SU-DHL-6 (cell line): ENCODE results near the gene UNC119.

Source experiments
- H2AFZ ChIP-seq: fragments of 200-600 bp; sonication (generic); 2 replicates; pipeline ENCODE4 v1.6.1; 2014; ENCODE audit warnings: low read depth, mild to moderate bottlenecking, moderate library complexity, mixed read lengths, antibody characterized with exemption, low read length; ENCODE audit not compliant: severe bottlenecking
- H3F3A ChIP-seq: fragments of 200-600 bp; shearing (Covaris generic); 2 replicates; pipeline ENCODE4 v1.6.0; 2016; ENCODE audit warnings: antibody characterized with exemption, mild to moderate bottlenecking; ENCODE audit not compliant: insufficient read depth
- H3K27ac ChIP-seq: fragments of 200-600 bp; sonication (generic); 2 replicates; pipeline ENCODE4 v1.5.1; 2016; ENCODE audit warnings: low read depth, mild to moderate bottlenecking, low read length, moderate library complexity, mixed read lengths
- H3K27me3 ChIP-seq: fragments of 200-600 bp; sonication (generic), shearing (Covaris generic); 2 replicates; pipeline ENCODE4 v1.6.0; 2014; ENCODE audit warnings: mild to moderate bottlenecking, low read length
- H3K36me3 ChIP-seq: fragments of 200-600 bp; sonication (generic); 2 replicates; pipeline ENCODE4 v1.6.1; 2014; ENCODE audit warnings: mild to moderate bottlenecking, low read length, mixed read lengths
- H3K4me2 ChIP-seq: fragments of 300-600, 200-600 bp; shearing (Covaris generic), sonication (generic); 2 replicates; pipeline ENCODE4 v1.6.0; 2014; ENCODE audit warnings: low read length, low read depth, mild to moderate bottlenecking; ENCODE audit not compliant: poor library complexity, severe bottlenecking
- H3K4me3 ChIP-seq: fragments of 200-600 bp; sonication (generic); 2 replicates; pipeline ENCODE4 v1.5.1; 2014; ENCODE audit warnings: antibody characterized with exemption, low read length, mild to moderate bottlenecking, mixed read lengths; ENCODE audit not compliant: insufficient read depth, poor library complexity, severe bottlenecking
- H3K79me2 ChIP-seq: fragments of 200-600 bp; sonication (generic); 2 replicates; pipeline ENCODE4 v1.6.1; 2014; ENCODE audit warnings: mild to moderate bottlenecking, low read length, moderate library complexity; ENCODE audit not compliant: insufficient read depth
- H3K9ac ChIP-seq: fragments of 200-600 bp; sonication (generic); 2 replicates; pipeline ENCODE4 v1.7.0; 2014; ENCODE audit warnings: mild to moderate bottlenecking, low read length
- H3K9me2 ChIP-seq: fragments of 200-600 bp; sonication (generic); replicated peaks from 2 replicates; pipeline ENCODE4 v1.6.1; 2014; ENCODE audit warnings: low read length; ENCODE audit not compliant: insufficient read depth
- H3K9me3 ChIP-seq: fragments of 200-600 bp; sonication (generic); 2 replicates; pipeline ENCODE4 v1.6.1; 2014; ENCODE audit warnings: low read length, mixed read lengths; ENCODE audit not compliant: insufficient read depth
- H4K20me1 ChIP-seq: fragments of 200-600 bp; sonication (generic); 2 replicates; pipeline ENCODE4 v1.6.1; 2014; ENCODE audit warnings: low read depth, mild to moderate bottlenecking, antibody characterized with exemption, low read length, moderate library complexity, mixed read lengths
- CTCF ChIP-seq: fragments of 200-600 bp; sonication (generic); IDR thresholded peaks from one replicate; pipeline ENCODE4 v1.5.1; 2017; ENCODE audit warnings: antibody characterized with exemption, mild to moderate bottlenecking, low read length, moderate library complexity; ENCODE audit not compliant: insufficient read depth, poor library complexity, severe bottlenecking
- EZH2phosphoT487 ChIP-seq: fragments of 200-600 bp; sonication (generic), shearing (Covaris generic); conservative IDR thresholded peaks from 2 replicates; pipeline ENCODE4 v1.6.1; 2018; ENCODE audit warnings: mild to moderate bottlenecking, antibody characterized with exemption, low read length, moderate library complexity, mixed read lengths

UNC119 gene

GRCh38 chr17:28529013-28529400, 23.4 kb downstream of the UNC119 start:
- Histone ChIP-seq H3K79me2 (no peaks in the 10 kb centered on the region), H4K20me1 (no peaks in the 10 kb centered on the region), H3F3A (no peaks in the 10 kb centered on the region), H3K27me3 (no peaks in the 10 kb centered on the region), H3K36me3 (no peaks in the 10 kb centered on the region), H3K9ac (no peak overlapping the region), H2AFZ (no peak overlapping the region), H3K9me2 (no peaks in the 10 kb centered on the region), H3K4me3 (no peak overlapping the region), H3K4me2 (no peak overlapping the region), H3K27ac (no peak overlapping the region), H3K9me3 (no peaks in the 10 kb centered on the region)
- no peak for TF ChIP-seq EZH2phosphoT487
- TF ChIP-seq CTCF: no peak

- no peak overlapping the region for H2AFZ ChIP-seq
- no peak overlapping the region for H3K4me2 ChIP-seq
- no peak overlapping the region for H3K9ac ChIP-seq
These were observed 24.0 kb downstream of the UNC119 start for GRCh38 chr17:28528327-28529012.

GRCh38 chr17:28527859-28528258, 24.6 kb downstream of the UNC119 start:
- no peak overlapping the region for H3K4me2 ChIP-seq
- H3K36me3 ChIP-seq: no peaks in the 10 kb centered on the region
- no peaks in the 10 kb centered on the region for H4K20me1 ChIP-seq
- no peaks in the 10 kb centered on the region for H3F3A ChIP-seq
- no peaks in the 10 kb centered on the region for H3K9me2 ChIP-seq
- no peaks in the 10 kb centered on the region for H3K9me3 ChIP-seq
- no peak overlapping the region for H3K9ac ChIP-seq
- TF ChIP-seq EZH2phosphoT487: no peak
- no peak for TF ChIP-seq CTCF
- no peak overlapping the region for H3K4me3 ChIP-seq
- H2AFZ ChIP-seq: no peak overlapping the region
- no peaks in the 10 kb centered on the region for H3K27me3 ChIP-seq
- no peak overlapping the region for H3K27ac ChIP-seq
- H3K79me2 ChIP-seq: no peaks in the 10 kb centered on the region

More at GRCh38 chr17:28528327-28529012, 24.0 kb downstream of the UNC119 start:
- TF ChIP-seq EZH2phosphoT487 (no peak), CTCF (no peak)
- Histone ChIP-seq H3K27me3 (no peaks in the 10 kb centered on the region), H3K27ac (no peak overlapping the region), H3K4me3 (no peak overlapping the region), H3K36me3 (no peaks in the 10 kb centered on the region), H4K20me1 (no peaks in the 10 kb centered on the region), H3K79me2 (no peaks in the 10 kb centered on the region), H3K9me3 (no peaks in the 10 kb centered on the region), H3K9me2 (no peaks in the 10 kb centered on the region), H3F3A (no peaks in the 10 kb centered on the region)
